Endothelial cell of umbilical vein (primary cell): Measurements from ENCODE around the gene C21orf58. TPM values are rescaled to one million over a fixed set of nuclear protein-coding genes. Genes with fewer than 3 reads are reported as not detected.

Experiments used
- BruUV-seq: library from RNA; stranded (reverse); fragments of 400-500 nt; replicated peaks from 2 replicates; lab custom pipeline; 2021; lab: Mats Ljungman, UMichigan
- CTCF ChIA-PET: fragments of 300-600, 350-600 bp; sonication (Branson Sonifier 250); formaldehyde crosslinking; loops from one replicate; lab custom pipeline; 2021; ENCODE audit warnings: antibody characterized with exemption, inconsistent platforms; lab: Charles Lee
- POLR2A ChIA-PET: fragments of 300-600, 350-600 bp; sonication (Branson Sonifier 250); formaldehyde crosslinking; loops from one replicate; lab custom pipeline; 2021; ENCODE audit warnings: antibody characterized with exemption, inconsistent platforms; lab: Charles Lee
- DNase-seq: peaks from one replicate; pipeline ENCODE4 v3.0.0-alpha.2; 2011; ENCODE audit warnings: low read depth, low spot score
- FAIRE-seq: peaks from 2 replicates; lab custom pipeline; 2011; peaks lifted over from hg19 to GRCh38; lab: Jason Lieb, UNC
- H2AFZ ChIP-seq: 2 replicates; pipeline ENCODE4 v1.6.0; 2012; ENCODE audit warnings: low read depth, low read length, control low read depth, inconsistent platforms
- H3K27ac ChIP-seq: 2 replicates; pipeline ENCODE4 v1.5.1; 2011; ENCODE audit warnings: low read depth, mild to moderate bottlenecking, control low read depth, low read length, moderate library complexity; ENCODE audit not compliant: insufficient read depth
- H3K27me3 ChIP-seq, 2 experiments: 2 replicates each; pipeline versions ENCODE4 v1.6.0 to v1.6.1; 2011; ENCODE audit warnings: low read length in 2 of 2, mixed read lengths in 1 of 2; ENCODE audit not compliant: control insufficient read depth in 2 of 2, insufficient read depth in 2 of 2
- H3K36me3 ChIP-seq, 2 experiments: 2 replicates in 1 of 2; 3 replicates in 1 of 2; pipeline ENCODE4 v1.5.1; 2011; ENCODE audit warnings: low read length in 2 of 2, mild to moderate bottlenecking in 1 of 2, moderate library complexity in 1 of 2; ENCODE audit not compliant: control insufficient read depth in 2 of 2, insufficient read depth in 2 of 2; ENCODE audit errors: extremely low read depth in 1 of 2
- H3K4me1 ChIP-seq: 3 replicates; pipeline ENCODE4 v1.5.1; 2011; ENCODE audit warnings: mild to moderate bottlenecking, low read length; ENCODE audit not compliant: control insufficient read depth, insufficient read depth; ENCODE audit errors: extremely low read depth
- H3K4me2 ChIP-seq: 2 replicates; pipeline ENCODE4 v1.6.1; 2011; ENCODE audit warnings: low read length, control low read depth, mixed read lengths; ENCODE audit not compliant: insufficient read depth
- H3K4me3 ChIP-seq, 3 experiments: fragments of 200-600 bp in 1 of 3; sonication (generic), shearing (Covaris generic) in 1 of 3; replicated peaks in 1 of 3; 2 replicates each; pipeline ENCODE4 v1.5.1; 2011 to 2016; ENCODE audit warnings: control low read depth in 3 of 3, low read length in 3 of 3, mild to moderate bottlenecking in 2 of 3, inconsistent platforms in 1 of 3, low read depth in 1 of 3, moderate library complexity in 1 of 3; ENCODE audit not compliant: insufficient read depth in 1 of 3
- H3K79me2 ChIP-seq: 2 replicates; pipeline ENCODE4 v1.6.0; 2012; ENCODE audit warnings: low read length, inconsistent platforms; ENCODE audit not compliant: control insufficient read depth, insufficient read depth
- H3K9ac ChIP-seq: replicated peaks from 2 replicates; pipeline ENCODE3; 2011; ENCODE audit warnings: low read length, control low read depth; ENCODE audit not compliant: insufficient read depth; ENCODE audit errors: extremely low read depth
- H3K9me1 ChIP-seq: replicated peaks from 3 replicates; pipeline ENCODE4 v1.6.0; 2011; ENCODE audit warnings: mild to moderate bottlenecking, low read length; ENCODE audit not compliant: control insufficient read depth, insufficient read depth; ENCODE audit errors: extremely low read depth
- H3K9me3 ChIP-seq: replicated peaks from 2 replicates; pipeline ENCODE4 v1.5.1; 2012; ENCODE audit warnings: low read length, inconsistent platforms; ENCODE audit not compliant: control insufficient read depth, insufficient read depth
- H4K20me1 ChIP-seq: replicated peaks from 2 replicates; pipeline ENCODE3; 2011; ENCODE audit warnings: mild to moderate bottlenecking, low read length; ENCODE audit not compliant: control insufficient read depth, insufficient read depth; ENCODE audit errors: extremely low read depth
- CTCF ChIP-seq, 2 donors: IDR thresholded peaks; 1 replicate in 1 of 2; 2 replicates in 1 of 2; pipeline ENCODE4 v1.5.1; 2011; ENCODE audit warnings: low read length in 2 of 2, mild to moderate bottlenecking in 2 of 2, moderate library complexity in 2 of 2, control low read depth in 1 of 2, inconsistent platforms in 1 of 2, low read depth in 1 of 2; ENCODE audit not compliant: insufficient read depth in 1 of 2; ENCODE audit errors: extremely low read depth in 1 of 2
- FOS ChIP-seq: IDR thresholded peaks from 2 replicates; pipeline ENCODE4 v1.6.1; 2011; ENCODE audit warnings: mild to moderate bottlenecking, low read length, moderate library complexity, borderline replicate concordance; ENCODE audit not compliant: insufficient read depth
- JUN ChIP-seq: IDR thresholded peaks from 2 replicates; pipeline ENCODE4 v1.6.1; 2011; ENCODE audit warnings: borderline replicate concordance, low read depth; ENCODE audit not compliant: insufficient read length, insufficient read depth
- MYC ChIP-seq: IDR thresholded peaks from one replicate; pipeline ENCODE4 v1.6.1; 2011; ENCODE audit warnings: mild to moderate bottlenecking, low read depth, low read length
- POLR2A ChIP-seq: IDR thresholded peaks from 2 replicates; pipeline ENCODE4 v1.6.1; 2012; ENCODE audit warnings: low read depth, mild to moderate bottlenecking, control low read depth, low read length
- POLR2AphosphoS5 ChIP-seq: IDR thresholded peaks from 2 replicates; pipeline ENCODE4 v1.6.1; 2012; ENCODE audit warnings: low read depth, mild to moderate bottlenecking, control low read depth, low read length, moderate library complexity; ENCODE audit not compliant: insufficient read depth
- dilution Hi-C: fragments of 300-500 bp; cut with MboI; formaldehyde crosslinking; loops from one replicate; pipeline ENCODE4 v1.15.0; 2019; ENCODE audit warnings: low sequenced_read_pairs; ENCODE audit not compliant: extremely low pct_ligation_motif_present
- intact Hi-C: fragments of 100-400 bp; cut with micrococcal nuclease; formaldehyde crosslinking; loops from one replicate; pipeline ENCODE4 v1.10.0; 2022
- polyA plus RNA-seq, 4 experiments: library from polyadenylated mRNA; depleted of rRNA in 3 of 4; stranded (reverse) in 3 of 4; unstranded in 1 of 4; fragments of >200 nt; gene quantifications; 2 replicates each; pipeline versions ENCODE4 v1.2.1 to v1.2.3, GENCODE V29; 2011 to 2012; ENCODE audit warnings: missing spikeins in 1 of 4
- total RNA-seq: library from RNA; stranded (reverse); gene quantifications from 2 replicates; pipeline ENCODE4 v1.2.3, GENCODE V29; 2021
- TF ChIP-seq, protein P1 (sequence below): IDR thresholded peaks from 2 replicates; pipeline ENCODE4 v1.6.1; 2011; ENCODE audit not compliant: insufficient read depth, insufficient read length

The C21orf58 gene
- total and polyA plus RNA-seq, 2 donors (not counting 3 experiments of a cell fraction or from before 2014, with no cell fraction given): 6.0 to 24.3 TPM

- CTCF ChIA-PET: interaction anchor here (0.7 to 3.0 kb wide), 11 partner anchors 11 to 354 kb away, joined by 3 to 14 read pairs (median 4); partner anchors contain the start of gene C21orf58
- DNase-seq (peak; percentile 88), FAIRE-seq (peak; percentile 75)
- POLR2A ChIA-PET: interaction anchor here (1.4 kb wide), 1 partner anchor 37 kb away, joined by 3 read pairs; no protein-coding TSS in a partner anchor
- TSS peak; percentile 38 for BruUV-seq
- Histone ChIP-seq H2AFZ (peak within 1 kb of the TSS; percentile 72), H3K27ac (peak within 1 kb of the TSS; percentile 69), H4K20me1 (no peaks in the 10 kb centered on the region), H3K9me3 (no peaks in the 10 kb centered on the region), H3K4me1 (peaks cover 33% of the 10 kb centered on the region), H3K79me2 (peaks cover 46% of the 10 kb centered on the region), H3K4me2 (peak within 1 kb of the TSS; percentile 100), H3K4me3 (peak within 1 kb of the TSS; percentile 53 to 90 (median 86)), H3K9me1 (no peaks in the 10 kb centered on the region), H3K36me3 (peaks cover 0 to 1% of the 10 kb centered on the region in 2 experiments), H3K9ac (peak within 1 kb of the TSS; percentile 96), H3K27me3 (no peaks in the 10 kb centered on the region)
- TF ChIP-seq, protein P1, sequence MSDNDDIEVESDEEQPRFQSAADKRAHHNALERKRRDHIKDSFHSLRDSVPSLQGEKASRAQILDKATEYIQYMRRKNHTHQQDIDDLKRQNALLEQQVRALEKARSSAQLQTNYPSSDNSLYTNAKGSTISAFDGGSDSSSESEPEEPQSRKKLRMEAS: no peak
- TF ChIP-seq POLR2AphosphoS5: peak; percentile 96
- TF ChIP-seq JUN: no peak
- TF ChIP-seq MYC: peak; percentile 82
- TF ChIP-seq POLR2A: peak; percentile 94
- TF ChIP-seq CTCF (IDR thresholded peaks at IDR 0.05; ENCODE audit: extremely low read depth in 1 of 2, insufficient read depth in 1 of 2, low read depth in 1 of 2, low read length in 2 of 2): peak; percentile 33 to 48
- TF ChIP-seq FOS: peak; percentile 21
- intact Hi-C loops (loop anchor here (1.0 to 2.0 kb wide), 4 partner anchors 11 to 142 kb away; partner anchors contain the start of genes C21orf58 and LSS), dilution Hi-C loops (no loop called here)
Measured at GRCh38 chr21:46285761-46286647, 37.7 kb downstream of the C21orf58 start, which contains the start of gene YBEY. TSS of gene YBEY (plus strand) at chr21:46286342. CDS start at chr21:46286914, 572 bp downstream.
